Panc1 (cell line): ENCODE measurements around the gene LGR5.

Source experiments
- POLR2AphosphoS5 ChIP-seq: IDR thresholded peaks from 2 replicates; pipeline ENCODE4 v1.6.1; 2012; ENCODE audit warnings: mild to moderate bottlenecking, low read depth, low read length, moderate library complexity
- SIN3A ChIP-seq: IDR thresholded peaks from 2 replicates; pipeline ENCODE4 v1.6.1; 2012; ENCODE audit warnings: low read depth, mild to moderate bottlenecking, low read length, moderate library complexity, borderline replicate concordance; ENCODE audit not compliant: insufficient read depth
- TF ChIP-seq, protein P1 (sequence below), 2 experiments: IDR thresholded peaks; 2 replicates each; pipeline ENCODE4 v1.6.1; 2011 to 2012; ENCODE audit warnings: low read depth in 2 of 2, control low read depth in 1 of 2, low read length in 1 of 2, mild to moderate bottlenecking in 1 of 2, moderate library complexity in 1 of 2; ENCODE audit not compliant: insufficient read depth in 1 of 2
- TF ChIP-seq, protein P2 (sequence below): fragments of 450-650 bp; IDR thresholded peaks from 2 replicates; pipeline ENCODE4 v1.5.1; 2017; ENCODE audit warnings: mild to moderate bottlenecking

DNA sequence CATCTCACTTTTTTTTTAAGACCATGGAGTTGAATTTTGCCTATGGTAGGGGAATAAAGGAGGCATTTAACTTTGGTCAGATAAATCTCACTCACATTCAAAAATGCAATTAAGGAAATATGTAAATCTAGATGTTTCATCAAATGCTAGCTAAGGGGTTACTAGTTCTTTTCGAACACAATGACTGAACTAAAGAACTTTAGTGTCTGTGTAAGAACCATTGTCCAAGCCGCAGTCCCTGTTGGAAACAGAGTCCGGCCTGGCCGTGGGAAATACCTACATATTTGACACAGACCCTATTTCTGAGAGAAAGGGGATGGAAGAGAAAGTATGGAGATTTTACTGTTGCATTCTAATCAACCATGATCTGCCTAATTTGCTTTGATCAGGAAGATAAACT, 17.4 kb downstream of the LGR5 start:
- TF ChIP-seq SIN3A (no peak), POLR2AphosphoS5 (no peak)
- TF ChIP-seq, protein P1, sequence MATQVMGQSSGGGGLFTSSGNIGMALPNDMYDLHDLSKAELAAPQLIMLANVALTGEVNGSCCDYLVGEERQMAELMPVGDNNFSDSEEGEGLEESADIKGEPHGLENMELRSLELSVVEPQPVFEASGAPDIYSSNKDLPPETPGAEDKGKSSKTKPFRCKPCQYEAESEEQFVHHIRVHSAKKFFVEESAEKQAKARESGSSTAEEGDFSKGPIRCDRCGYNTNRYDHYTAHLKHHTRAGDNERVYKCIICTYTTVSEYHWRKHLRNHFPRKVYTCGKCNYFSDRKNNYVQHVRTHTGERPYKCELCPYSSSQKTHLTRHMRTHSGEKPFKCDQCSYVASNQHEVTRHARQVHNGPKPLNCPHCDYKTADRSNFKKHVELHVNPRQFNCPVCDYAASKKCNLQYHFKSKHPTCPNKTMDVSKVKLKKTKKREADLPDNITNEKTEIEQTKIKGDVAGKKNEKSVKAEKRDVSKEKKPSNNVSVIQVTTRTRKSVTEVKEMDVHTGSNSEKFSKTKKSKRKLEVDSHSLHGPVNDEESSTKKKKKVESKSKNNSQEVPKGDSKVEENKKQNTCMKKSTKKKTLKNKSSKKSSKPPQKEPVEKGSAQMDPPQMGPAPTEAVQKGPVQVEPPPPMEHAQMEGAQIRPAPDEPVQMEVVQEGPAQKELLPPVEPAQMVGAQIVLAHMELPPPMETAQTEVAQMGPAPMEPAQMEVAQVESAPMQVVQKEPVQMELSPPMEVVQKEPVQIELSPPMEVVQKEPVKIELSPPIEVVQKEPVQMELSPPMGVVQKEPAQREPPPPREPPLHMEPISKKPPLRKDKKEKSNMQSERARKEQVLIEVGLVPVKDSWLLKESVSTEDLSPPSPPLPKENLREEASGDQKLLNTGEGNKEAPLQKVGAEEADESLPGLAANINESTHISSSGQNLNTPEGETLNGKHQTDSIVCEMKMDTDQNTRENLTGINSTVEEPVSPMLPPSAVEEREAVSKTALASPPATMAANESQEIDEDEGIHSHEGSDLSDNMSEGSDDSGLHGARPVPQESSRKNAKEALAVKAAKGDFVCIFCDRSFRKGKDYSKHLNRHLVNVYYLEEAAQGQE (IDR thresholded peaks at IDR 0.05; ENCODE audit: insufficient read depth in 1 of 2, low read depth in 2 of 2, low read length in 1 of 2) = no peak
- TF ChIP-seq, protein P2, sequence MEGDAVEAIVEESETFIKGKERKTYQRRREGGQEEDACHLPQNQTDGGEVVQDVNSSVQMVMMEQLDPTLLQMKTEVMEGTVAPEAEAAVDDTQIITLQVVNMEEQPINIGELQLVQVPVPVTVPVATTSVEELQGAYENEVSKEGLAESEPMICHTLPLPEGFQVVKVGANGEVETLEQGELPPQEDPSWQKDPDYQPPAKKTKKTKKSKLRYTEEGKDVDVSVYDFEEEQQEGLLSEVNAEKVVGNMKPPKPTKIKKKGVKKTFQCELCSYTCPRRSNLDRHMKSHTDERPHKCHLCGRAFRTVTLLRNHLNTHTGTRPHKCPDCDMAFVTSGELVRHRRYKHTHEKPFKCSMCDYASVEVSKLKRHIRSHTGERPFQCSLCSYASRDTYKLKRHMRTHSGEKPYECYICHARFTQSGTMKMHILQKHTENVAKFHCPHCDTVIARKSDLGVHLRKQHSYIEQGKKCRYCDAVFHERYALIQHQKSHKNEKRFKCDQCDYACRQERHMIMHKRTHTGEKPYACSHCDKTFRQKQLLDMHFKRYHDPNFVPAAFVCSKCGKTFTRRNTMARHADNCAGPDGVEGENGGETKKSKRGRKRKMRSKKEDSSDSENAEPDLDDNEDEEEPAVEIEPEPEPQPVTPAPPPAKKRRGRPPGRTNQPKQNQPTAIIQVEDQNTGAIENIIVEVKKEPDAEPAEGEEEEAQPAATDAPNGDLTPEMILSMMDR = no peak
